ENCODE measurements around the gene RHOH. TPM values are rescaled to one million over a fixed set of nuclear protein-coding genes. Genes with fewer than 3 reads are reported as not detected.
A peak's percentile ranks its signal among the peaks of the same experiment; 100 is the strongest.

RHOH gene
- total RNA-seq, 1 donor from 2014 or later = 0.17 TPM

GRCh38 chr4:40238008-40238699, 41.3 kb downstream of the RHOH start:
- no peak for DNase-seq

GRCh38 chr4:40238700-40239548, 42.1 kb downstream of the RHOH start:
- DNase-seq = no peak

GRCh38 chr4:40240040-40240653, 43.3 kb downstream of the RHOH start:
- peak; percentile 15 for DNase-seq

DNA sequence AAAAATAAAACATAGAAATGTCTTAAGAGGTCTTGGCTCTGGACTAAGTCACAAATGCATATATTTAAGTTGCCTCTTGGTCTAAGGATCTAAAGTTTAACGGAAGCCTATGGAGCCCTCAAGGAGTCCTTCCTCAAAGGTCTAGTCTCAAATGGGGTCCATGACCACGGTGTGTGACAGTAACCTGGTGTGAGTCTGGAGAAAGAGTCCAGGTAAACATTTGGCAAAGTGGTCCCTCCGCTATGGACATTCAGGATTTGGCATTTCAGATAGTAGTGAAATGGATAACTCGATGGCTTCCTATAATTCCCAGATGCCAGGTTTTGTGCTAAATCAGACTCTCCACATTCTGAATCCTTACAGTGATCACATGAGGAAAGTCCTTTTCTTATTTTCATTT, 44.2 kb downstream of the RHOH start:
- DNase-seq = no peak

- no peak for DNase-seq
Observed at GRCh38 chr4:40241941-40242340, 45.1 kb downstream of the RHOH start.

GRCh38 chr4:40243386-40243948, 46.6 kb downstream of the RHOH start:
- no peak for DNase-seq

GRCh38 chr4:40244606-40245005, 47.8 kb downstream of the RHOH start:
- no peak for DNase-seq

DNA sequence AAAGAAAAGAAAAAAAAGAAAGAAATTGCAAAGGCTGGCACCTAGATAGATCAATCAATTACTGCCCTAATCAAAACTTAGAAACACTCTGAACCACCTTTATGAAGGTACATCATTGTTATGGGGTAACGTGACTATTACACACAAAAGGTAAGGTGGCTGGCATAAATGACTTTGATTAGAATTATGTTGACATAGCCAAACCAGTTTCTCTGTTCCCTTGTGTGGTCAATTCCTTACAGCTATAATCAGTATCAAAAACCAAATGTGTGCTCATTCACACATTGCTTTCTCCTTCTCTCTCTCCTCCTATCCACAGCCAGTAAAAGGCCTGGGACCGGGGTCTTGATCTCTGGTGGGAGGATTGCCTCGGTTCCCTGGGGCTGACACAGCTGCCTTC, 48.7 kb downstream of the RHOH start:
- DNase-seq = no peak

DNA sequence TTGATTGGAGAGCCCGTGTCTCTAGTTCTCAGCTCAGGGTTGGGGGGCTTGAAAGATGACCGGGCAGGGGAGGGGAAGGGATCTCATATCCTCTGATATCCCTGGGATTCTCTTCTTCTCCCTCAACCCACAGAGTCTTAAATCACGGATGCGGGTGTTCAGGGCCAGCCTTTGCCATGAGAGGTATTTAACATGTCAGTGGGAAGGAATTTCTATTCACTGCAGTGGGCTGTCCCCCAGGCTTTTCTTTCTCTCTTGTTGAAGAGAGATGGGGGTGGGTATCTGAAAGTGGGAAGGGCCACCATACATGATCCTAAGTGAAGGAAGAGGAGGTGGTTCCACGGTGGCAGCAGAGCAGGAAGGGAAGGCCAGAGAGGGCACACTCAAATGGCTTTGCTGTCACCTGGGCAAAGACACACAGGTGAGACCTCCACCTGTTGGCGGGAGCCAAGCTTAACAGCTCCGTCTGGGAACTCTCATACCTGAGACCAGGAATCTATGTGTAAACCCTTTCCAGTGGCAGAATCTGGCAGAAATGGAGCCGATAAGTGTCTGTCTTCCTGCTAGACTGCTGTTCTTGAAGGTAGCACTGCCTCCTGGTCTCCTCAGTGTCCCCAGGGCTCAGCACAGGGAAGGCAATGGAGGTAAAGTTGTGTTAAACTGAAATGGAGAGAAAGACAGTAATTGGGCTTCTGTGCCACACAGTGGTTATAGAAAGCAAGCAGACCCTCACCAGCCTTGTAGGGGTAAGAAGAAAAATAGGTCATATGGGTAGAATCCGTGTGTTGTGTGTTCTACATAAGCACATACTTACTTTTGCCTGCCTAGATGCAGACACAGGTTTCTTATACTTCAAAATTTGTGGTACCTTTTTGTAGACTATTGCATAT, 49.4 kb downstream of the RHOH start:
- no peak for DNase-seq

GRCh38 chr4:40246938-40247337, 50.1 kb downstream of the RHOH start:
- DNase-seq = no peak

DNA sequence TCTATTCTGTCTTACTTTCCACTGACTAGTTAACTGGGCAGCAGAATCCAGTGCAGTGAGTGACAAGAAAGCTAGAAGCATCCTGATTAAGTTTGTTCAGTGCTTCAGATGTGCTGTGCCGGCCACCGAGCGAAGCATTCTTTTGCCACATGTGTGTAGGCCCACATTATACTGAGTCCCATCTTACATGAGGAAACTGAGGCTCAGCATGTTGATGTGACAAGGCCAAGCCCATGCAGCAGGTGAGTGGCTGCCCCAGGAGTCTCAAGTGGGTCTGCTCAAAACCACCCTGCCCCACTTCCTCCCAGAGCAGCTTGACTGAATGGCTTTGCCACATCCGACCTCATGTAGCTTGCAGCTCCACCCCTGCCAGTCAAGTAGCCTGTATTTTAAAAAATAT, 50.5 kb downstream of the RHOH start:
- DNase-seq = no peak

DNA sequence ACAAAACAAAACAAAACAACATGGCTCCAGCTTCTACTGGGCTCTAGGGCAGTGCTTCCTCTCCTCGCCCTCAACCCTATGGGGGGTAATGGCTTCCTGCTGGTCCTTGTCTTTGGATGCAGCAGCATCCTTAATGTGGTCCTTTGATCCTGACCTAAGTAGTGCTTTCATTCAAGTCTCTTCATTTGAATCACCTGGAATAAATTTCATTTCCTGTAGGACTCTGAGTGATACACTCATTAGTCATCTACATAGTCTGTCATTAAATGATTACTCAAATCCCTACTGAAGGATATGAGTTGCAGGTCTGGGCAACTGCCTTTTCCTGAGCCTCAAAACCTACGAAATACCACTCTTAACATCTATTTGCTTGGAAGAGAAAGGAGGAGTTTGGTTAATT, 54.5 kb downstream of the RHOH start:
- DNase-seq = peak; percentile 46

DNA sequence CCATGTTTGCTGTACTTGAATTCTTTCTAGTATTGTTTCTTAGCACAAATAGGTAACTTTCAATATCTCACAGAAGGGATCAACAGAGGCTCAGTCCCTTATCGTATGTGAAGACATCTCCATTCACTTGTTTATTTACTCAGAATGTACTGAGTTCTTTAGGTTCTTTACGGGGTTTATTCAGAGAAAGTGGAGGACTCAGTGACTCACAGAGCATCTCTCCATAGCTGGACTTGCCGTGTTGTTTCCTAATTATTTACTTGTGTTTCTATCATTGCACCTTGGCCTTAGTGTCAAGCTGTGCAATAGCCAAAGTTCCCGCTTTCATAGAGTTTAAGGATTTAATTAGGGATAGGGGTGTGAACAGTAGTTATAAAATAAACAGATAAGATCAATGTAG, 57.1 kb downstream of the RHOH start:
- no peak for DNase-seq

GRCh38 chr4:40254608-40255392, 58.0 kb downstream of the RHOH start:
- peak; percentile 65 for DNase-seq

DNA sequence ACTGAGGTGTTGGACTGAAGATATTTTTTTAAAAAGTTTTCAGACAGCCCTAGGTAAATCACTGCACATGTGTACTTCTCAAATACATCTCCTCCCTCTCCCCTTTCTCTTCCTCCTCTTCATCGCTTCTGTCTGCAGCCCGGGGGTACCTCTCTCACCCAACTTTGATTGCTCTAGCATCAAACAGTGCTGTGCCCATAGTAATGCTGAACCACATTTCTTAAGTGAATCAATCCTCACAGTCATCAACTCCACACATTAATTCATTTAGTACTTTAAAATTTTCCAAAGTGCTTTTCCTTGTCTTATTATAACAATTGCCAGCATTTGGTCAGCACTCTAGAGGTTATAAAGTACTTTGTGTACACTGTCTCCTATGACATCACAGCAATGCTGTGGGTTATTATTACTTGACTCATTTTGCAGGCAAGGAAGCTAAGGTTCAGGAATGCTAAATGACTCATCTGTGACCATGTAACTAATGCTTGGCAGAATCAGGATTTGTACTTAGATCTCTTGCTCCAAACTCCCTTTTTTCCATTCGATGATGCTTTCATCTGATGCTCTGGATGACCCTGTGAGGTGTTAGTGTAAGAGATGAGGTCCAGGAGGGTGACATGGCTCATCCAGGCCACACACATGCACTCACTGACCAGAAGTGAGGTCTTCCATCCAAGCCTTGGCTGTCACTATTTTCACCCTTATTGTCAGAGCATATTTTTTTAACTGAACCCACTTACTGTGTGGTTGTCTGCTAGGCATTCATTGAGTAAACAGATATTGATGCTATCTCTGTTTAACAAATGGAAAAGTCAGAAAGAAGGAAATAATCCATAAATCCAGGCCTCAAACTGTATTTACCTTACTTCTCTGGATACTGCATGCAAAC, 58.8 kb downstream of the RHOH start:
- peak; percentile 92 for DNase-seq

DNA sequence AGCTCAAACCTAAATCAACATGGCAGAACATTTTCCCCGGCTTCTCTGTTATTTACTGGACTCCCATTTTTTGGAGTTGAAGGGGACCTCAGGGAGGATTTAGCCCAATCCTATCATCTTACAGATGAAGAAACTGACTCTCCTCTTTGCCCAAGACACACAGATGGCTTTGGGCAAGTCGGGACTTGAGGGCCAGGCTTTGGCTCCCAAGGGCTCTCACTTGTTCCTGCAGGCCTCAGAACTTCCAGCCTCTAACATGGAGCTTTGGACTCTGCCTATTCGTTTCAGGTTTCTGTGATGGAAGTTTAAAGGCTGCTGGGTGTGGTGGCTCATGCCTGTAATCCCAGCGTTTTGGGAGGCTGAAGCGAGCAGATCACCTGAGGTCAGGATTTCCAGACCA, 59.5 kb downstream of the RHOH start:
- no peak for DNase-seq

DNA sequence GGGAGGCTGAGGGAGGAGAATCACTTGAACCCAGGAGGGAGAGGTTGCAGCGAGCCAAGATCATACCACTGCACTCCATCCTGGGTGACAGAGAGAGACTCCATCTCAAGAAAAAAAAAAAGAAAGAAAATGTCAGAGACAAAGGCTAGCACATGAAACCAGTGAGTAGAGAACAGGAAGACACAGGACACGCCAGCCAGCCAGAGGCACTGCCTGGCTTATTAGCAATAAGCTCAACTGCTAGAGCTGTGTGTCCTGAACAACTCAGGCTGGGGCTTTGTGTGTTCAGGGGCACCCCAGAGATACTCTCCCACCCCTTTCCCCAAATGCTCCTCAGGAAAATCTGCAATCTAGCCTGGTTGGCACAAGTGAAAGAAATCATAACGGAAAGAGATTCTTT, 60.0 kb downstream of the RHOH start:
- no peak for DNase-seq

DNA sequence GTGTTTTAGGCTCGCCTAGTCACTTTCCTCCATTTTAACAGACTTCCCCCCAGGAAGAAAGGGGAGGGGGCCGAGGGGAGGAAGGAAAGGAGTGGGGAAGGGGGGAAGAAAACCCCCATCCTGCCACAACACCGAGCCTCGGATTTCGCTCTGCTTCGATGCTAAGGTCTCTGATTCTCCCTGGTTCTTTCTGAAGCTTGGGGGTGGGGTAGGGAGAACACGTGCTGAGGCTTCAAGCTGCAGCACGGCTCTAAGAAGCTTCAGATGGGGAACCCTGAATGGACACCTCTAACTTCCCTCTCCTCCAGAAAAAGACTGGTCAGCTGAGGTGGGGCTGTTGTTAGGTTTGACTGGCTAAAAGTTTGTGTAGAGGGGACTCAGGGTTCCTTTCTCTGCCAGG, 61.8 kb downstream of the RHOH start:
- no peak for DNase-seq

DNA sequence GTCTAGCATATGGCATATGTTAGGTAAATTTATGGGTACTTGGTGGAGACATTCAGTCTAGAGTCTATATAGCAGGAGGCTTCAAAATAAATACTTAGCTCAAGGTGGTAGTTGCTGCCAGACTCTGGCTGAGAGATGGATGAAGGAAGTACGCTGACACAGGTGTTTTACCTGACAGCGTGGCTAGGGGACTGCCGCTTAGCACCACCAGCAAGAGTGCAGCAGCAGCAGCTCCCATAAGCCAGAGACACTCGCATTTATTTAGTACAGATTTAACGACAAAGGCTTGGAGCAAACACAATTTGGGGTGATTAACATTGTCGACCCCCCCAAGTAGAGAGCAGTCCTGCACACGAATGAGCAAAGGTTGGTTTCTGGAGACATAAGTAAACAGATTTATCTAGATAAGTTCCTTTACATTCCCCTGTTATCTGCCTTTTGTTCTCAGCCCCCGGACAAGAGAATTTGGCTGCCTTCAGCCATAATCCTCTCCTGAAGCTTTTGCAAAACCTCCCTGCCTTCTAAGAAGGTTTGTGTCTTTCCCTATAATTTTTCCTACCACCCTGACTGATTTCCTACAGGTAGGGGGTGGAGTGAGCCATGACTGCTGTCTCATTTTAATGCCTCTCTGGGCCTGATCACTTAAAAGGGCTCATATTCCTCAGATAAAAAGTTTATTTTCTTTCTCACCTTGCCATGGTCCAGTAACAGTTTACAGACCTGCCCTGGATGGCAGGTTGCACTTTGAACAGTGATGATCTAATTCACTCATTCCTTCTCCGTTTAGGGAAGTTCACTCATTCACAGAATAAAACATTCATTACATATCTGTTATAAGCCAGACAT, 64.6 kb downstream of the RHOH start:
- DNase-seq = no peak
